Mesothelial cell of epicardium (in vitro differentiated cells): ENCODE data around the gene KRTAP5-5. TPM values are rescaled to one million over a fixed set of nuclear protein-coding genes. Genes with fewer than 3 reads are reported as not detected.

Experiments
- DNase-seq, 2 experiments: peaks; one replicate each; pipeline ENCODE4 v3.0.0; 2021; ENCODE audit warnings: low spot score in 2 of 2; ENCODE audit not compliant: unreplicated experiment in 2 of 2
- H3K27ac Mint-ChIP-seq: 2 replicates; pipeline ENCODE4 v1.8.0; 2021; ENCODE audit warnings: mixed read lengths
- H3K27me3 Mint-ChIP-seq: 2 replicates; pipeline ENCODE4 v1.8.0; 2021; ENCODE audit warnings: low read depth, mixed read lengths
- H3K36me3 Mint-ChIP-seq: 2 replicates; pipeline ENCODE4 v1.8.0; 2021; ENCODE audit warnings: mixed read lengths
- H3K4me1 Mint-ChIP-seq: 2 replicates; pipeline ENCODE4 v1.8.0; 2021; ENCODE audit warnings: mixed read lengths
- H3K4me3 Mint-ChIP-seq: 2 replicates; pipeline ENCODE4 v1.8.0; 2021; ENCODE audit warnings: mild to moderate bottlenecking, moderate library complexity, mixed read lengths
- H3K9me3 Mint-ChIP-seq: 2 replicates; pipeline ENCODE4 v1.8.0; 2021; ENCODE audit warnings: mixed read lengths
- CTCF ChIP-seq: fragments of 200-600 bp; sonication (generic); IDR thresholded peaks from one replicate; pipeline ENCODE4 v1.5.0; 2021; ENCODE audit warnings: antibody characterized with exemption; ENCODE audit not compliant: unreplicated experiment
- total RNA-seq: library from RNA; stranded (reverse); gene quantifications from 3 replicates; pipeline ENCODE4 v1.2.1, GENCODE V29; 2021

Gene KRTAP5-5
- total RNA-seq, 1 donor from 2014 or later = not detected

GRCh38 chr11:1633864-1634263 lies 4.3 kb downstream of the KRTAP5-5 start:
- Mint-ChIP-seq H3K4me3 (no peak overlapping the region), H3K36me3 (no peaks in the 10 kb centered on the region), H3K27ac (no peak overlapping the region), H3K27me3 (peaks cover 69% of the 10 kb centered on the region), H3K9me3 (no peaks in the 10 kb centered on the region), H3K4me1 (peaks cover 12% of the 10 kb centered on the region)
- DNase-seq = no peak
- TF ChIP-seq CTCF = no peak

DNA sequence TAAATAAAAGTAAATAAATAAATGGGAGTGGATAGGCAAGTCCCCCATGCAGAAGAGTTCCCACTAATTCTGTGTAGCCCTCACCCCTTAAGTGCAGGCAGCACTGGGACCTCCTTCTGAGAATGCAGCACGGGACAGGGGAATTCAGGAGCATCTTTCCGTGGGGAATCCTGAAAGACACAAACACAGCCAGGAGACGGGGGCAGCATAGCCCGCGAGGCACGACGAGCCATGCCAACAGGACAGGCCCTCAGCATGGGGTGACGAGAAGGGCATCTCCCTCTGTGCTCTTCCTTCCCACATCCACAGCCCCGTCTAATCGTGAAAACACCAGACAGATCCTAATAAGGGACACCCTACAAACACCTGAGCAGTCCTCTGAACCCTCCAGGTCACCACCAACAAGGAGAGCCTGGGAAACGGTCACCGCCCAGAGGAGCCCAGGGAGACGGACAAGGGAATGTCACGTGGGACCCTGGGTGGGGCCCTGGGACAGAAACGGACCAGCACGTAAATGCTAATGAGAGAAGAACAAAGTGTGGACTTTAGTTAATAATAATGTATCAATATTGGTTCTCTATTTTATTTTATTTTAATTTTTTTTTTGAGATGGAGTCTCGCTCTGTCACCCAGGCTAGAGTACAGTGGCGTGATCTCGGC lies 6.8 kb downstream of the KRTAP5-5 start:
- H3K9me3 Mint-ChIP-seq = no peaks in the 10 kb centered on the region
- no peak for DNase-seq
- no peak overlapping the region for H3K27ac Mint-ChIP-seq
- no peak overlapping the region for H3K4me3 Mint-ChIP-seq
- peaks cover 69% of the 10 kb centered on the region for H3K27me3 Mint-ChIP-seq
- TF ChIP-seq CTCF = no peak
- peaks cover 6% of the 10 kb centered on the region for H3K4me1 Mint-ChIP-seq
- no peaks in the 10 kb centered on the region for H3K36me3 Mint-ChIP-seq

GRCh38 chr11:1637628-1638027 lies 8.1 kb downstream of the KRTAP5-5 start:
- Mint-ChIP-seq H3K27ac (no peak overlapping the region), H3K4me1 (peaks cover 3% of the 10 kb centered on the region), H3K4me3 (no peak overlapping the region), H3K9me3 (no peaks in the 10 kb centered on the region), H3K27me3 (peaks cover 58% of the 10 kb centered on the region), H3K36me3 (no peaks in the 10 kb centered on the region)
- no peak for DNase-seq
- TF ChIP-seq CTCF = no peak

DNA sequence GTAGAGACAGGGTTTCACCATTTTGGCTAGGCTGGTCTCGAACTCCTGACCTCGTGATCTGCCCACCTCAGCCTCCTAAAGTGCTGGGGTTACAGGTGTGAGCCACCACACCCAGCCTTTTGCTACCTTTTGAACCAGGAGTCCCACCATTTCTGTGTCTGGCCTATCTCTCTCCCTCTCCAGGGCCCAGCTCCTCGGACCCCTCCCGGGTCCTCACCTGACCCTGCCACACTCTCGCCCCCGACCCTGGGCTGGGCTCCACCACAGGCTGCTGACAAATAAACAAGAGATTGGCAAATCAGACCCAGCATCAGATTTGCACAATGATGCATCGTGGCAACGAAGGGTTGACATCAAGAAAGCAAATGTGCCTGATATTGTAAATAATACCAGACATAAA lies 8.8 kb downstream of the KRTAP5-5 start:
- no peak overlapping the region for H3K27ac Mint-ChIP-seq
- H3K27me3 Mint-ChIP-seq = peaks cover 51% of the 10 kb centered on the region
- H3K4me3 Mint-ChIP-seq = no peak overlapping the region
- no peaks in the 10 kb centered on the region for H3K4me1 Mint-ChIP-seq
- no peaks in the 10 kb centered on the region for H3K9me3 Mint-ChIP-seq
- H3K36me3 Mint-ChIP-seq = no peaks in the 10 kb centered on the region
- DNase-seq = no peak
- TF ChIP-seq CTCF = no peak

- no peak for DNase-seq
- Mint-ChIP-seq H3K4me3 (no peak overlapping the region), H3K27ac (no peak overlapping the region), H3K4me1 (no peaks in the 10 kb centered on the region), H3K27me3 (peaks cover 48% of the 10 kb centered on the region), H3K9me3 (no peaks in the 10 kb centered on the region), H3K36me3 (no peaks in the 10 kb centered on the region)
- no peak for TF ChIP-seq CTCF
Measured at GRCh38 chr11:1639102-1639620, 9.6 kb downstream of the KRTAP5-5 start.
